Amygdala (tissue), 56 donors: ENCODE results near the gene FPR1.
"Not testable (repeated sequence)": the region's sequence is repeated elsewhere in the genome, so short reads cannot be mapped to it uniquely, and the experiment has no call there.

Source experiments
- DNase-seq, 56 donors: peaks; one replicate each; lab custom pipeline; 2025; lab: John Stamatoyannopoulos, UW

Gene FPR1

GRCh38 chr19:51780270-51780669 lies 28.6 kb upstream of the FPR1 start:
- no peak for DNase-seq

- no peak for DNase-seq
Observed at GRCh38 chr19:51779703-51780102, 28.0 kb upstream of the FPR1 start.

GRCh38 chr19:51779181-51779580 lies 27.5 kb upstream of the FPR1 start:
- no peak for DNase-seq

GRCh38 chr19:51777570-51778462 lies 26.1 kb upstream of the FPR1 start:
- peak in 47 of 56 donors; percentile 0 to 63 (median 25) for DNase-seq

- DNase-seq = not testable (repeated sequence)
Observed at GRCh38 chr19:51776561-51776960, 24.9 kb upstream of the FPR1 start.

GRCh38 chr19:51772977-51773376 lies 21.3 kb upstream of the FPR1 start:
- no peak for DNase-seq

GRCh38 chr19:51771376-51772130 lies 19.9 kb upstream of the FPR1 start:
- peak in 1 of 56 donors; percentile 11 for DNase-seq

GRCh38 chr19:51766461-51766860 lies 14.8 kb upstream of the FPR1 start:
- no peak for DNase-seq

GRCh38 chr19:51765086-51765485 lies 13.4 kb upstream of the FPR1 start:
- no peak for DNase-seq

- no peak for DNase-seq
Observed at GRCh38 chr19:51761696-51762095, 10.0 kb upstream of the FPR1 start.

- no peak for DNase-seq
Observed at GRCh38 chr19:51760697-51761356, 9.1 kb upstream of the FPR1 start, which contains the start of gene FPR2. TSS of gene FPR2 (plus strand) at chr19:51761180. CDS start at chr19:51768659, 7,479 bp downstream.

GRCh38 chr19:51755571-51755970 lies 3.9 kb upstream of the FPR1 start:
- DNase-seq = no peak

- DNase-seq = no peak
Observed at GRCh38 chr19:51754770-51755169, 3.1 kb upstream of the FPR1 start.

GRCh38 chr19:51754109-51754508 lies 2.4 kb upstream of the FPR1 start:
- DNase-seq = peak in 4 of 56 donors; percentile 2 to 7 (median 6)

GRCh38 chr19:51750400-51751094 lies 1.1 kb downstream of the FPR1 start:
- no peak for DNase-seq

GRCh38 chr19:51749979-51750378 lies 1.7 kb downstream of the FPR1 start:
- DNase-seq = no peak

GRCh38 chr19:51746731-51747130 lies 4.9 kb downstream of the FPR1 start:
- DNase-seq = no peak

- no peak for DNase-seq
Observed at GRCh38 chr19:51743405-51743804, 8.3 kb downstream of the FPR1 start.

GRCh38 chr19:51742789-51743188 lies 8.9 kb downstream of the FPR1 start:
- no peak for DNase-seq

GRCh38 chr19:51740356-51740755 lies 11.3 kb downstream of the FPR1 start:
- DNase-seq = no peak
